ENCODE data around the gene KLHL7.

The KLHL7 gene

DNA sequence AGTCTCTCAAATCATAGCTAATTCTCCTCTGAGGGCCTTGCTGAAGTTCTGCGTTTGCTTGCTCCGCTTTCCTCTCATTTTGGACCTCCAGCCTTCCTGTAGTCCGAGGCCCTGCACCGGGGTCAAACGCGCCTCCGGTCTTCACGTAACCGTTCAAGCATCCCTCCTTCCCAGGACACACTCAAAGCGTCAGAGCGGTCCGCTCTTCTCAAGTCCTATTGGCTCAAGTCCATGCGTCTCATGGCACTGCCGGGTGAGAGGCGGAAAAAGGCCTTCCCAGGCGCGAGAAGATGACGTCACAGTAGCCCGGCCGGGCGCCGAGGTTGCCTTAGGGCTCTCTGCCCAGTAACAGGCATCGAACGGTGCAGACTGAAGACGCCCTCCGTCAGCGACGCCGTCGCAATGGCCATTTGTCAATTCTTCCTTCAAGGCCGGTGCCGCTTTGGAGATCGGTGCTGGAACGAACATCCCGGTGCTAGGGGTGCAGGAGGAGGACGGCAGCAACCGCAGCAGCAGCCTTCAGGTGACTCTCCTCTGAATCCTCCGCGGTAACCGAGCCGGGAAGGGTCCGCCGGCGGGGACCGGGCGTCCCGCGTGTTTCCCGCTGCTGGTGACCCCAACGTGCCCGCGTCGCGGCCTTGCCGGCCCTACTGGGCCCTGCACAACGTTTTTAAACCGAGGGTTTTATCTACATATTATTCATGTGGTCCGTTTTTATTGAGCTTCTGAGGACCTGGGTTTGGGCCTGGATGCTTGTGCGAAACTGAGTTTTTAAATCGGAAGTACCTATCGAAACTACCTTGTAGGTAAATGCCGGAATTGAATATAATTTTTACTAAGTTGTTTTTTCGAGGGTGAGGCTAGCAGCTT lies 76.3 kb downstream of the KLHL7 start, which contains the start of gene NUP42:
TSS of gene NUP42 (plus strand) at position 365 of the 870 bp plus-strand sequence. CDS start at position 403, 38 bp downstream.
- no peaks in the 10 kb centered on the region for H3K27me3 ChIP-seq (ENCODE audit: insufficient read depth, poor library complexity, severe bottlenecking)
- H3K4me3 ChIP-seq (ENCODE audit: severe bottlenecking) = peak within 1 kb of the TSS; percentile 55
- TF ChIP-seq, protein P1, sequence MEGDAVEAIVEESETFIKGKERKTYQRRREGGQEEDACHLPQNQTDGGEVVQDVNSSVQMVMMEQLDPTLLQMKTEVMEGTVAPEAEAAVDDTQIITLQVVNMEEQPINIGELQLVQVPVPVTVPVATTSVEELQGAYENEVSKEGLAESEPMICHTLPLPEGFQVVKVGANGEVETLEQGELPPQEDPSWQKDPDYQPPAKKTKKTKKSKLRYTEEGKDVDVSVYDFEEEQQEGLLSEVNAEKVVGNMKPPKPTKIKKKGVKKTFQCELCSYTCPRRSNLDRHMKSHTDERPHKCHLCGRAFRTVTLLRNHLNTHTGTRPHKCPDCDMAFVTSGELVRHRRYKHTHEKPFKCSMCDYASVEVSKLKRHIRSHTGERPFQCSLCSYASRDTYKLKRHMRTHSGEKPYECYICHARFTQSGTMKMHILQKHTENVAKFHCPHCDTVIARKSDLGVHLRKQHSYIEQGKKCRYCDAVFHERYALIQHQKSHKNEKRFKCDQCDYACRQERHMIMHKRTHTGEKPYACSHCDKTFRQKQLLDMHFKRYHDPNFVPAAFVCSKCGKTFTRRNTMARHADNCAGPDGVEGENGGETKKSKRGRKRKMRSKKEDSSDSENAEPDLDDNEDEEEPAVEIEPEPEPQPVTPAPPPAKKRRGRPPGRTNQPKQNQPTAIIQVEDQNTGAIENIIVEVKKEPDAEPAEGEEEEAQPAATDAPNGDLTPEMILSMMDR (IDR thresholded peaks at IDR 0.05; ENCODE audit: poor library complexity, severe bottlenecking) = no peak
- peak; percentile 97 for ATAC-seq (ENCODE audit: low read depth)
- peak; percentile 96 for DNase-seq (ENCODE audit: low spot score)
- peak within 1 kb of the TSS; percentile 71 for H3K27ac ChIP-seq (ENCODE audit: poor library complexity, severe bottlenecking)
- H3K4me1 ChIP-seq (ENCODE audit: insufficient read depth, poor library complexity, severe bottlenecking) = peaks cover 16% of the 10 kb centered on the region
- H3K9me3 ChIP-seq (ENCODE audit: severe bottlenecking) = no peaks in the 10 kb centered on the region
- peaks cover 30% of the 10 kb centered on the region for H3K36me3 ChIP-seq (ENCODE audit: low read depth)

DNA sequence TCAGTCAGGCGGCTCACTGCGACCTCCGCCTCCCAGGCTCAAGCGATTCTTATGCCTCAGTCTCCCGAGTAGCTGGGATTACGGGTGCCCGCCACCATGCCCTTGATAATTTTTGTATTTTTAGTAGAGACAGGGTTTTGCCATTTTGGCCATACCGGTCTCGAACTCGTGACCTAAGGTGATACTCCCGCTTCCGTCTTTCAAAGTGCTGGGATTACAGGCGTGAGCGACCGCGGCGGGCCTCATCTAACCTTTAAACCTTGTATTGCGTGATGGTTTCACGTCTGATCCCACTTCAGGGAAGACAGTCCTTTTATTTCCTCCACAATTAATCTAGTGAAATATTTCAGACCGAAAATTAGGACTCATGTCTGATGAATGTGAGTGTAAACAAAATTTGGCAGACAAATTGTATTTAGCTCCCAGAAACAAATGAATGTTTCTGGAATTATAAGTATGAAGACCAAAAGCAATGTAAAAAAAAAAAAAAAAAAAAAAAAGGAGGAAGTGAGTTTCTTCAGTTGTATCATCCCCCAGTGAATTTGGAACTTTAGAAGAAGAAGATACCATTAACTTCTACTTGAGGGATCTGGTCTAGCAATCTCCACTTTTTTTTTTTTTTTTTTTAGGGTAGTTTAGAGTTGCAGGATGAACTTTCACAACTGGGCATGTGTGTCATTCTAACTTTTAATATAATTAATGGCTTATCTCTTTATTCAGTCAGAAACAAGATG lies 77.9 kb downstream of the KLHL7 start:
- ATAC-seq (ENCODE audit: low read depth) (no peak), DNase-seq (ENCODE audit: low spot score) (no peak)
- Histone ChIP-seq H3K4me1 (ENCODE audit: insufficient read depth, poor library complexity, severe bottlenecking) (peaks cover 16% of the 10 kb centered on the region), H3K4me3 (ENCODE audit: severe bottlenecking) (peak overlapping the region; percentile 55), H3K9me3 (ENCODE audit: severe bottlenecking) (no peaks in the 10 kb centered on the region), H3K27ac (ENCODE audit: poor library complexity, severe bottlenecking) (peak overlapping the region; percentile 71), H3K27me3 (ENCODE audit: insufficient read depth, poor library complexity, severe bottlenecking) (no peaks in the 10 kb centered on the region), H3K36me3 (ENCODE audit: low read depth) (peaks cover 45% of the 10 kb centered on the region)
- TF ChIP-seq, protein P1 (IDR thresholded peaks at IDR 0.05; ENCODE audit: poor library complexity, severe bottlenecking) = no peak

GRCh38 chr7:23184291-23184690 lies 78.7 kb downstream of the KLHL7 start:
- TF ChIP-seq, protein P1 (IDR thresholded peaks at IDR 0.05; ENCODE audit: poor library complexity, severe bottlenecking) = no peak
- no peak for ATAC-seq (ENCODE audit: low read depth)
- Histone ChIP-seq H3K9me3 (ENCODE audit: severe bottlenecking) (no peaks in the 10 kb centered on the region), H3K27me3 (ENCODE audit: insufficient read depth, poor library complexity, severe bottlenecking) (no peaks in the 10 kb centered on the region), H3K4me1 (ENCODE audit: insufficient read depth, poor library complexity, severe bottlenecking) (peaks cover 16% of the 10 kb centered on the region), H3K27ac (ENCODE audit: poor library complexity, severe bottlenecking) (no peak overlapping the region), H3K36me3 (ENCODE audit: low read depth) (peaks cover 53% of the 10 kb centered on the region), H3K4me3 (ENCODE audit: severe bottlenecking) (no peak overlapping the region)
- no peak for DNase-seq (ENCODE audit: low spot score)

- TF ChIP-seq, protein P1 (IDR thresholded peaks at IDR 0.05; ENCODE audit: poor library complexity, severe bottlenecking) = peak; percentile 76
- no peaks in the 10 kb centered on the region for H3K27me3 ChIP-seq (ENCODE audit: insufficient read depth, poor library complexity, severe bottlenecking)
- H3K9me3 ChIP-seq (ENCODE audit: severe bottlenecking) = no peaks in the 10 kb centered on the region
- peaks cover 57% of the 10 kb centered on the region for H3K36me3 ChIP-seq (ENCODE audit: low read depth)
- H3K4me1 ChIP-seq (ENCODE audit: insufficient read depth, poor library complexity, severe bottlenecking) = peaks cover 16% of the 10 kb centered on the region
- H3K4me3 ChIP-seq (ENCODE audit: severe bottlenecking) = no peak overlapping the region
- ATAC-seq (ENCODE audit: low read depth) = no peak
- no peak for DNase-seq (ENCODE audit: low spot score)
- no peak overlapping the region for H3K27ac ChIP-seq (ENCODE audit: poor library complexity, severe bottlenecking)
Observed at GRCh38 chr7:23184709-23185359, 79.2 kb downstream of the KLHL7 start.
